Umbilical cord (tissue), 2 donors: ENCODE data around the gene PPP1R9B. TPM values are rescaled to one million over a fixed set of nuclear protein-coding genes. Genes with fewer than 3 reads are reported as not detected.

Source experiments
- DNase-seq: peaks from one replicate; pipeline ENCODE4 v3.0.0-alpha.2; 2015; ENCODE audit warnings: low spot score
- total RNA-seq: library from RNA; depleted of rRNA; stranded (reverse); fragments of >200 nt; gene quantifications from one replicate; pipeline ENCODE4 v1.2.3, GENCODE V29; 2014; ENCODE audit warnings: low replicate concordance; ENCODE audit not compliant: insufficient read depth

Gene PPP1R9B
- total RNA-seq, 1 donor from 2014 or later: 14.2 TPM

DNA sequence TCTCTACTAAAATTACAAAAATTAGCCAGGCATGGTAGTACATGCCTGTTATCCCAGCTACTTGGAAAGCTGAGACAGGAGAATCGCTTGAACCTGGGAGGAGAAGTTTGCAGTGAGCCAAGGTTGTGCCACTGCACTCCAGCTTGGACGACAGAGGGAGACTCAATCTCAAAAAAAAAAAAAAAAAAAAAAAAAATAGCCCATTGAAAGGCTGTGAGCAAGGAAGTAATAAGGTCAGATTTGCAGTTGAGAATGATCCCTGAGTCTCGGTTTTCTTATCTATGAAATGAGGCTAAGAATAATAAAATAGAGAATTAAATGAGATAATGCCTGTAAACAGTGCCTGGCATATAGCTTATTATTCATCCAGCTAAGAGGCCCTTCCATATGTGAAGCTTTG lies 56.7 kb downstream of the PPP1R9B start:
- no peak for DNase-seq

DNA sequence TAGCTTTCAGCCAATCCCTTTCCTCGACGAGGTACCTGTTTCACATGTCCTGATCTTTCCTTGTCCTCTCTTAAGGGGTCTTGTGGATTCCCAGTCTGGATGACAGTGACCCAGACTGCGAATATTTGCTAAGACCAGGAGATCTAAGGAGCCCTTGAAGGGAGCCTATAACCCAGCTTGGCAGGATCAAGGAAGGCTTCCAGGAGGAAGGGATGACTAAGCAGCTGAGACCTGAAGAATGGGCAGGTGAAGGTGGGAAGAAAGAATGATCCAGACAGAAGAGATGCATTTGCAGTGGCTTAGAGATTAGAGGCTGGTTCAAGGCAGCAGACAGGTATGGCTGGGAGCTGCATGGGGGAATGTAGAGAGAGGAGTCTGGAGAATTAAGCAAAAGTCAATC lies 57.2 kb downstream of the PPP1R9B start:
- no peak for DNase-seq

GRCh38 chr17:50091918-50092285 lies 58.6 kb downstream of the PPP1R9B start:
- DNase-seq: no peak

DNA sequence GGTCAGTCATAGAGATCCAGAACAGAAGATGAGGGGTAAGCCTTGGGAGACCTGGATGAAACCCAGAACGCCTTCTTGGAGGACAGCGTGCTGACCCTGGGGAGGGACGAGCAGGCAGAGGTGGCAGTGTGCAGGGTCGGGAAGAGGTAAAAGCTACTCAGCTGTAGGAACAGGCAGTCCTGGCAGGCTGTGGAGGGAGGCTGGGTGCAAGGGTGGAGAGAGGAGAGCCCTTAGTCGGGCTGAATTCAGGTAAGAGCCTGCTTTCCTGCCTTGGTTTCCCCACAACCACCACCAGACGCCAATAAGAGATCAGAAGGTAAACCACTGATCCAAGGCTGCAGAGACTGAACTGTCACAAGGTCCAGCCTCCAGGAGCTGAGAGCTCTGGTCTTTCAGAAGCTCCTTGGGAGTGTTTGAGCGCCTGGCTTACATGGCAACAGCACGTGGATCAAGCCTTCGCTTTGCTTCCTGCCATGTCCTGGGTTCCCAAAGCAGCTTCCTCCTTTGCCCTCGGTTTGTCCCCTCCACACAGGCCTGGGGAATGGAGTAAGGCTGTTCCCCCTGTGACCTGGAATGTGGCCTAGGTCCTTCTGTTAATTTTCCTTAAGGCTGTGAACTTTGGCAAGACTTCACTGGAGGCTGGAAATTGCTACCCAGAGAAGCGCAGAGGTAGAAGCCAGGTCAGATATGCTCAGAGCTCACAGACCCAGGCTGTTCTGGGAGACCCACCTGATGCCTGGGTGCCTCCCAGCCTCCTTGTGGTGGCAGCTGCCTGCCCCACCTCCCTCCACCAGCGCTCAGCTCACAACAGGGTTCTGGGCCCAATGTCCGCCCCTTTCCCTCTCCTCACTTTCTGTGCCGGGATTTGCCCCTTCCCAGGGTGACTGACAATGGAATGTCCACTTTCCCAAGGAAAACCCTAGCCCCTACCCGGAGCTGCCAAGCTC lies 59.2 kb downstream of the PPP1R9B start:
- DNase-seq: no peak

DNA sequence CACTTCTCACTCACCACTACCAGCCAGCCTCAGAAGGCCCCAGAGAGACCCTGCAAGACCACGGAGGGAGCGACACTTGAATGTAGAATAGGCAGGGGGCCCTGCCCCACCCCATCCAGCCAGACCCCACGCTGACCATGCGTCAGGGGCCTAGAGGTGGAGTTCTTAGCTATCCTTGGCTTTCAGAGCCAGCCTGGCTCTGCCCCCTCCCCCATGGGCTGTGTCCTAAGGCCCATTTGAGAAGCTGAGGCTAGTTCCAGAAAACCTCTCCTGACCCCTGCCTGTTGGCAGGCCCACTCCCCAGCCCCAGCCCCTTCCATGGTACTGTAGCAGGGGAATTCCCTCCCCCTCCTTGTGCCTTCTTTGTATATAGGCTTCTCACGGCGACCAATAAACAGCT lies 60.4 kb downstream of the PPP1R9B start:
- no peak for DNase-seq

DNA sequence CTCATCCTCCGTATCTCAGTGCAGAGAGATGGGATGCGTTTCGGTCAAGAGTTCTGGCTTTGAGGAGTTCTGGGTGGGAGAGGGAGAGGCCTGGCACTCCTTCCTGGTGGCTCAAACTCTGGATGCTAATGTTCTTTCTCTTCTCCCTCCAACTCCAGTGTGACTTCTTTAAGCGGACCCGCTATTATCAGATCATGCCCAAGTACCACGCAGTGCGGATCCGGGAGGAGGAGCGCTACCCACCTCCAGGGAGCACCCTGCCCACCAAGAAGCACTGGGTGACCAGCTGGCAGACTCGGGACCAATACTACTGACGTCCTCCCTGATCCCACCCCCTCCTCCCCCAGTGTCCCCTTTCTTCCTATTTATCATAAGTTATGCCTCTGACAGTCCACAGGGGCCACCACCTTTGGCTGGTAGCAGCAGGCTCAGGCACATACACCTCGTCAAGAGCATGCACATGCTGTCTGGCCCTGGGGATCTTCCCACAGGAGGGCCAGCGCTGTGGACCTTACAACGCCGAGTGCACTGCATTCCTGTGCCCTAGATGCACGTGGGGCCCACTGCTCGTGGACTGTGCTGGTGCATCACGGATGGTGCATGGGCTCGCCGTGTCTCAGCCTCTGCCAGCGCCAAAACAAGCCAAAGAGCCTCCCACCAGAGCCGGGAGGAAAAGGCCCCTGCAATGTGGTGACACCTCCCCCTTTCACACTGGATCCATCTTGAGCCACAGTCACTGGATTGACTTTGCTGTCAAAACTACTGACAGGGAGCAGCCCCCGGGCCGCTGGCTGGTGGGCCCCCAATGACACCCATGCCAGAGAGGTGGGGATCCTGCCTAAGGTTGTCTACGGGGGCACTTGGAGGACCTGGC lies 61.3 kb downstream of the PPP1R9B start:
- DNase-seq: no peak

DNA sequence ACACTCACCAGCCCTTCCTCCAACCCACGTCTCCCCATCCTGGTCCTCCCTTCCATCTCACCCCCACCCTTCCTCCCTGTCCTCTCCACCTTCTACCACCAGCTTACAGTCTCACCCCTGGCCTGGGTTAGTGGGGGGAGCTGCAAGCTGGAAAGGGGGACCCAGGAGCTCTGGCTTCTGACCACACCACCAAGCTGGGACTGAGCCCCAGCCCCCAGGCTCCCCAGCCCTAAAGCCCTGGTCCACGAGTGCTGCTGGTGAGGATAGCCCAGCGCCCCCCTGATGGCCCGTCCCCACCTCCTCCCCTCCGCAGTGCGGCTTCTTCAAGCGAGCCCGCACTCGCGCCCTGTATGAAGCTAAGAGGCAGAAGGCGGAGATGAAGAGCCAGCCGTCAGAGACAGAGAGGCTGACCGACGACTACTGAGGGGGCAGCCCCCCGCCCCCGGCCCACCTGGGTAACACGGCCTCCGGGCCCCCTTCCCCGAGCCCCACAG lies 62.5 kb downstream of the PPP1R9B start:
- no peak for DNase-seq

DNA sequence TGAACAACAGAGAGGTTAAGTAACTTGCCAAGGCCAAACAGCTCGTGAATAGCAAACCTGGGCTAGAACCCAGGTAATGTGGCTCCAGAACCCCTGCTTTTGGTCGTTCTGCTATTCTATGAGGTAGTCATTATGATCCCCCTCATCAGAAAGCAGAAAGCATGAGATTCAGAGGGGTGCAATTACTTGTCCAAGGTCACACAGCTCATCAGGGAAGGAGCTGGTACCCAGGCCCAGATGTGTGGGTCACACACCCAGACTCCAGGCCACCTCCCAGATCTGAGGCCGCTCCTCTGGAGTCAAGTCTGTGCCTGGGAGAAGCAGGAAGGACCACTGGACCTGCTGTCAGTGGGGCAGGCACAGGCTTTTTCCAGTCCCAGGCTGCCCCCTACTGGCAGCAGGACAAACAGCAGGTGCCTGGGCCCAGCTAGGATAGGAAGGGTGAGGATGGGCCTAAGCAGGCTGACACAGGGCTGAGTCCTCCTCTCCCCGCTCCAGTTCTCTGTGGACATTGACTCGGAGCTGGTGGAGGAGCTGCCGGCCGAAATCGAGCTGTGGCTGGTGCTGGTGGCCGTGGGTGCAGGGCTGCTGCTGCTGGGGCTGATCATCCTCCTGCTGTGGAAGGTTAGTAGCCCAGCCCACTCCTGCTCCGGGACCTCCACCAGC lies 63.1 kb downstream of the PPP1R9B start:
- DNase-seq: peak; percentile 66

Other genes starting within 250 kb of the PPP1R9B start
- 1.7 TPM for gene DLX4, start 181.5 kb downstream of the PPP1R9B start, total RNA-seq
- gene DLX3, start 155.5 kb downstream of the PPP1R9B start, total RNA-seq: 0.72 TPM
- gene ITGA3, start 94.6 kb downstream of the PPP1R9B start, total RNA-seq: 36.8 TPM
- 37.6 TPM for gene PDK2, start 55.3 kb downstream of the PPP1R9B start, total RNA-seq
- 5.5 TPM for gene SAMD14, start 20.5 kb downstream of the PPP1R9B start, total RNA-seq
- 31.3 TPM for gene SGCA, start 15.3 kb upstream of the PPP1R9B start, total RNA-seq
- gene COL1A1, start 51.0 kb upstream of the PPP1R9B start, total RNA-seq: 6,804 TPM
- not detected for gene TMEM92, start 123.8 kb upstream of the PPP1R9B start, total RNA-seq
- gene XYLT2, start 195.4 kb upstream of the PPP1R9B start, total RNA-seq: 29.6 TPM
- gene MRPL27, start 222.5 kb upstream of the PPP1R9B start, total RNA-seq: 19.5 TPM
- not detected for gene EME1, start 222.6 kb upstream of the PPP1R9B start, total RNA-seq
- 56.8 TPM for gene LRRC59, start 246.8 kb upstream of the PPP1R9B start, total RNA-seq